ENCODE data around the gene TSPAN11.

TSPAN11 gene

GRCh38 chr12:30910038-30910350 lies 16.6 kb upstream of the TSPAN11 start:
- in situ Hi-C loops (cut with MboI; ENCODE audit: low sequenced_read_pairs) = no loop called here

GRCh38 chr12:30911207-30911606 lies 15.3 kb upstream of the TSPAN11 start:
- in situ Hi-C loops (cut with MboI; ENCODE audit: low sequenced_read_pairs) = no loop called here

GRCh38 chr12:30913323-30913722 lies 13.2 kb upstream of the TSPAN11 start:
- in situ Hi-C loops (cut with MboI; ENCODE audit: low sequenced_read_pairs) = no loop called here

- in situ Hi-C loops (cut with MboI; ENCODE audit: low sequenced_read_pairs) = no loop called here
These were observed 11.5 kb upstream of the TSPAN11 start for GRCh38 chr12:30914986-30915591.

- in situ Hi-C loops (cut with MboI; ENCODE audit: low sequenced_read_pairs) = no loop called here
These were observed 3.5 kb upstream of the TSPAN11 start for GRCh38 chr12:30923057-30923456.

- in situ Hi-C loops (cut with MboI; ENCODE audit: low sequenced_read_pairs) = no loop called here
These were observed 823 bp upstream of the TSPAN11 start for GRCh38 chr12:30925607-30926242.

GRCh38 chr12:30927222-30927611 lies 669 bp downstream of the TSPAN11 start:
- in situ Hi-C loops (cut with MboI; ENCODE audit: low sequenced_read_pairs) = no loop called here

GRCh38 chr12:30928356-30929244 lies 2.1 kb downstream of the TSPAN11 start:
- in situ Hi-C loops (cut with MboI; ENCODE audit: low sequenced_read_pairs) = no loop called here

GRCh38 chr12:30930238-30930637 lies 3.7 kb downstream of the TSPAN11 start:
- in situ Hi-C loops (cut with MboI; ENCODE audit: low sequenced_read_pairs) = no loop called here

- in situ Hi-C loops (cut with MboI; ENCODE audit: low sequenced_read_pairs) = no loop called here
These were observed 4.1 kb downstream of the TSPAN11 start for GRCh38 chr12:30930641-30931040.

GRCh38 chr12:30932881-30933280 lies 6.3 kb downstream of the TSPAN11 start:
- in situ Hi-C loops (cut with MboI; ENCODE audit: low sequenced_read_pairs) = no loop called here

- in situ Hi-C loops (cut with MboI; ENCODE audit: low sequenced_read_pairs) = no loop called here
These were observed 8.3 kb downstream of the TSPAN11 start for GRCh38 chr12:30934811-30935210.

GRCh38 chr12:30936036-30936435 lies 9.5 kb downstream of the TSPAN11 start:
- in situ Hi-C loops (cut with MboI; ENCODE audit: low sequenced_read_pairs) = no loop called here

- in situ Hi-C loops (cut with MboI; ENCODE audit: low sequenced_read_pairs) = no loop called here
These were observed 12.7 kb downstream of the TSPAN11 start for GRCh38 chr12:30939234-30939633.

- in situ Hi-C loops (cut with MboI; ENCODE audit: low sequenced_read_pairs) = no loop called here
These were observed 15.9 kb downstream of the TSPAN11 start for GRCh38 chr12:30942486-30942885.

GRCh38 chr12:30942936-30943335 lies 16.4 kb downstream of the TSPAN11 start:
- in situ Hi-C loops (cut with MboI; ENCODE audit: low sequenced_read_pairs) = no loop called here

- in situ Hi-C loops (cut with MboI; ENCODE audit: low sequenced_read_pairs) = no loop called here
These were observed 19.1 kb downstream of the TSPAN11 start for GRCh38 chr12:30945443-30946164.

- in situ Hi-C loops (cut with MboI; ENCODE audit: low sequenced_read_pairs) = no loop called here
These were observed 25.5 kb downstream of the TSPAN11 start for GRCh38 chr12:30952015-30952414.

GRCh38 chr12:30953257-30953656 lies 26.7 kb downstream of the TSPAN11 start:
- in situ Hi-C loops (cut with MboI; ENCODE audit: low sequenced_read_pairs) = no loop called here

GRCh38 chr12:30953951-30954751 lies 27.6 kb downstream of the TSPAN11 start:
- in situ Hi-C loops (cut with MboI; ENCODE audit: low sequenced_read_pairs) = no loop called here

GRCh38 chr12:30955214-30955613 lies 28.7 kb downstream of the TSPAN11 start:
- in situ Hi-C loops (cut with MboI; ENCODE audit: low sequenced_read_pairs) = no loop called here
